Measurements from ENCODE around the gene TMEM184C.

Gene TMEM184C

DNA sequence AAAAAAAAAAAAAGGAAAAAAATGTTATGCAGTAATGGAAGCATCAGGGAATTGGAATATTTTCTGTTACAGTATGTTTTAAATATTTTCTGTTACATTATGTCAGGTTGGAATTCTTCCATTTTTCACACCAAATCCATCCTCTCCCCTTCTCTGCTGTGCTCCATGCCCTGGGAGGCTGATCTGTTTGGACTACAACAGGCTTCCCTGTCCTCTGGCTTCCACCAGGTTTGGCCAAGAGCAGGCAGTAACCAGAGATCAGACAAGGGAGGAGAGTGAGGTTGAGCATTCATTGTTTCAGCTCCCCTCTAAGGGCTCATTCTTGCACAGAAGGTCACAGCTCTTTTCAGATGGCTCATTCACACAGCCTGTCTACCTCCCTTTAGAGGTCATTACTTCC is 11.7 kb upstream of the TMEM184C start:
- no peak for DNase-seq

DNA sequence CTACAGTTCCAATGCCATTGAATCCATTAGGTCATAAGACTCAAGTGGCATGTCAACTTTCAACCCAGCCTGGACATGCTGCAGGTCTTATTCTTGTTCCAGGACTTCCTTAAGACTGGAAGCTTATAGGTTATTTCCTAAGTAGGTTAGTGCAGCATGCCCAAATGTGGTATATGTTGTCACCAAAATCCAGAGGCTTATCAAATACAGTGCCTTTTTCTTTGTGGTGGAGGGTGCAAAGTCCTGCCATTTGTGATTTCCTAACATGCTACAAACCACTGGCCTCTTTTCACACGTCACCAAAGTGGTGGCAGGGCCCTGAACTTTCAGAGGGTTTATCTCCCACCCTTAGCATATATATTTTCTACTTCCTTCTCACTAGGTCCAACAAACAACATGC is 9.7 kb upstream of the TMEM184C start:
- no peak for DNase-seq

DNA sequence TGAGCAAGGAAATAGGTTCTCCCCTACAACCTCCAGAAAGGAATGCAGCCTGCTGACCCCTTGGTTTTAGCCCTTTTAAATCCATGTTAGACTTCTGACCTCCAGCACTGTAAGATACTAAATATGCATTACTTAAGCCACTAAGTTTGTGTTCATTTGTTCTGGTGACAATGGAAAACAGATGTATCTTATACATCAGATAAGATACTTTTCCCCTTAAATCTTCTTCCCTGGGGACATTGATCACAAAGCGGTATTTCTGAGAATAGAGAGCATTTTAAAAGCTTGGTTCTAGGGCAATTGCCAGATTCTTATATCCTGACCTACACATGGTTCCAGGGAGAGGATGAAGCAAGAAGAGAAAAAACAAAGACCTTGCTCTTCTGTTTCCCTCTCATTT is 6.5 kb upstream of the TMEM184C start:
- no peak for DNase-seq

DNA sequence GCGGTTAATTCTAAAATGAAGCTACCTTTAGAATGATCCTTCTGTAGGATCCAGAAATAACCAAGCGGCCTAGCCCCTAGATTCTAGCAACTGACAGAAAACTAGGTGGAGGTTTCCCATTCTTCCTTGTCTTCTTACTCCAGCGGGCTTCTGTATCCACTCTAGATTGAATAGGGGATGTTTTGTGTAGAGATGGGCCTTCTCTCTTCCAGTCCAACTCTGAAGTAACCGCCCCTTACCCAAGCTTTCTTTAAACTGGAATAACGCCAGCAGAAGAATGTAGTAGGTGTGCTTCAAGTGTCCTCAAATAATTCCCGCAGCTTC is 386 bp upstream of the TMEM184C start:
- no peak for DNase-seq

DNA sequence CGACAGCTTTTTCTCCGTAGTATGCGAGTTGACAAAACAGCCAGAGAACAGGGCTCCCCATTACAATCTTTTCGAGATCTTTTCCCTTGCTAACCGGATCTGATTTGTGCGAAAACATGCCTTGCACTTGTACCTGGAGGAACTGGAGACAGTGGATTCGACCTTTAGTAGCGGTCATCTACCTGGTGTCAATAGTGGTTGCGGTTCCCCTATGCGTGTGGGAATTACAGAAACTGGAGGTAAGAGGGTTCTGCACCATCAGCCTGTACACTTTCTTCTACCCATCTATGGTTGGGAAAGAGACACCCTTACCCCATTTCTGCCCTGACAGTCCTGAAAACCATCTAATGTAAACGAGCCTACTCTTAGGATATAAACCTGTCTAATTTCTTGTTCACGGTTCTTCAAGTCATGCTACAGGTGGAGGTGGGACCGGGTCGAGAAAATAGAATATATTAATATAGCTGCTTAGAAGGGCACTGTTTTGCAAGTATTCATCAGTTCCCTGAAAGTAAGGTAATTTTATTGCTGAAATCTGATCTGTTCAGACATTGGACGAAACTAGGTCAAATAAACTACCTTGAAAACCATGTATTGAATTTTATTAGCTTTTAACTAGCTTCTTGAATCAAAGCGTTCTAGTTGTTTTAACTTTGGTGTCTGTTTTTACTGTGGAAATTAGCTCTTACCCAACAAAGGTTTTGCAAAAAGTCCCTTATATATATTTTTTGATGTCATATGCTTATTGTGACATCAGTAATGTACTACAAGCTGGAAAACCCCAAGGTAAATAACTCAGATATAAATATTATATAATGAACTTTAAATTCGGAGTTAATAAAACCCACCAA is 869 bp downstream of the TMEM184C start:
- DNase-seq = no peak

DNA sequence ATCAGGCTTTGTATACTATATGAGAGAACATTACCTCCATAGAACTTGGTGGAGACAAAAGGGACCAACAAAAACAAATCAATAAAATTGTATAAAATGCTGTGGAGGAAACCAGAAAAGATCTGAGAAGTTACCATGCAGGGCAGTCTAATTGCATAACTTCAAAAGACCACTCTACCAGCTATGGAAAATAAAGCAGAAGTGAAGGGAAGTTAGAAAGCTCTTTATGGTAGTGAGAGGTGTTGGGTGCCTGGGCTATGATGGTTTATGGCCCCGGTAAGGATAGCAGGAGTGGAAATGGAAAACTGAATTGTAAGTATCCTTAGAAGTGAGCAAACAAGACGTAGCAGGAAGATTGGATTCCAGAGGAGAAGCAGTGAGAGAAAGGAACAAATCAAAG is 3.1 kb downstream of the TMEM184C start:
- no peak for DNase-seq

DNA sequence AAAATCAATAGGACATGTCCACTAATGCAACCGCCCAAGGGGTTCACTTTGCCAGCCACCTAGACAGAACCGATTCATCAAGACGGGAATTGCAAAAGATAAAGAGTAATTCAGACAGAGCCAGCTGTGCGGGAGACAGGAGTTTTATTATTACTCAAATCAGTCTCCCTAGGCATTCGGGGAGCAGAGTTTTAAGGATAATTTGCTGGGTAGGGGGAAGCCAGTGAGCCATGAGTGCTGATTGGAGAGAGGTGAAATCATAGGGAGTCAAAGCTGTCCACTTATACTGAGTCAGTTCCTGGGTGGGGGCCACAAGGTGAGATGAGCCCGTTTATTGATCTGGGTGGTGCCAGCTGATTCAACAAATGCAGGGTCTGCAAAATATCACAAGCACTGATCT is 8.5 kb downstream of the TMEM184C start:
- no peak for DNase-seq

DNA sequence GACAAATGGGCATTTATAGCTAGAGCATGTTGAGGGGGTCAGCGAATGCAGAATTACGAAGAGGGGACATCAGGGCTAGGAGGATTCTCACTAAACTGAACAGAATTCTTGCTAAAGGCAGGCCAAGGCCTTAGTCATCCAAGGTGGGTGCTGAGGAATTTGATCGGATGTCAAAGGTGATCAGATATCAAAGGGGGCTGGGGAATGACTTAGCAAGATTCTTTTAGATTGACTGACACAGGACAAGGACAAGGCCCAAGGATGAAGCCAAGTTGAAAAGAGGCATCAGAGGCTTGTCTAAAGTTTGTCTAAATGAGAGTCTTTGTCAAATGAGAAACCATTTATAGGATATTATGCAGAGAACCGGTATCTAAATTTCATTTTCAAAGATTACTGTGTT is 9.7 kb downstream of the TMEM184C start:
- DNase-seq = no peak

DNA sequence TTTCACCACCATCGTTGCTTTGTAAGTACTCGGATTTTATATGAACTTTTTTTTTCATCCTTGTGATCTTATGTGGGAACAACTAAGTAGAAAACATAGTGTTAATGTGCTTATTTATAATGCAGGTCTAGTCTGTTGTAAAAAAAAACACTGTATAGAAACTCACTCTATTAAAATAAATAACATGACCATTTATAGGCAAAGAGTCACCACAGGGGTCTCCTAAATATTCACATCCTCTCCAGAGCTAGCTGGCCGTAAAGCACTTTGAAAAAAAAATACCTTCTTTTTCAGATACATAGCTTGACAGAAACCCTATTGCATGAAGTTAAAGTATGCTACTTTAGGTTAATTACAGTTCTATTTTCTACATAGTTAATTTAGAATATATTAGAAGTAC is 11.2 kb downstream of the TMEM184C start:
- DNase-seq = no peak

DNA sequence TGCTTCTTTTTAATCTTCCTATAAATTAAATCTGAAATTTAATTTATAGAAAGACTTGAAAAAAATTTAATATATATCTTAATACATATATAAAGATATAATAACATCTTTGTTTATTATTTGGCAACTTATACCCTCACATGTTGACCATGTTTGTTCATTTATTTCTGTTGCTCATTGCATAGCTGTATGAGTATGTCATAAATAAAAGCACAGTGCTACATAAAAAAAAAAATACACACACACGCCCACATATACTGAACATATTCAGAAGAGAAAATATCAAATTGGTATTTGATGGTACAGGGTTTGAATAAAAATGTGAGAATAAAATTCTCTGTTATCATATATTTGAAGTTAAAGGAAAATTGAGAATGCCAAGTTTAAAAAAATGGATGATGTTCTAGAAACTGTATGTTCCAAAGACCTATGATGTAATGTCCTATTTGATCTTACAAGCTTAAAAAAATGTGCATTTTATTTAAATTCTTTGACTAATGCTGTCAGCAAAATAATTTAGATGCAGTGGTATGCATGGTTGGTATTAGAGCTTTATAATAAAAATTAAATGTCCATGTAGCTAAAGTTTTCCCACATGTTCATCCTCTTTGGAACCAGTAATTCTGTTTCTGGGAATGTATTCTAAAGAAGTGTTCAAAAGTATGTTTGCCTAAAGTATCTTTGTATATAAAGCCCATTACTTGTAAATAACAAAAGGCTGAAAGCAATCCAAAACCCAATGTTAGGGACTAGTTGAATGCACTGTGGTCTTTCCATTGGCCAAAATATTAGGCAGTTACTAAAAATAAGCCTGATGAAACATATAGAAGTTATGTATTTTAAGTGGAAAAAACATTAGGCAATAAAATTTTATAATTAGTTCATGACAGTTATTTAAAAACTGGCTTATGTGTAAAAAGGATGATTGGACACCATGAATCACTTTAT is 12.9 kb downstream of the TMEM184C start:
- no peak for DNase-seq

DNA sequence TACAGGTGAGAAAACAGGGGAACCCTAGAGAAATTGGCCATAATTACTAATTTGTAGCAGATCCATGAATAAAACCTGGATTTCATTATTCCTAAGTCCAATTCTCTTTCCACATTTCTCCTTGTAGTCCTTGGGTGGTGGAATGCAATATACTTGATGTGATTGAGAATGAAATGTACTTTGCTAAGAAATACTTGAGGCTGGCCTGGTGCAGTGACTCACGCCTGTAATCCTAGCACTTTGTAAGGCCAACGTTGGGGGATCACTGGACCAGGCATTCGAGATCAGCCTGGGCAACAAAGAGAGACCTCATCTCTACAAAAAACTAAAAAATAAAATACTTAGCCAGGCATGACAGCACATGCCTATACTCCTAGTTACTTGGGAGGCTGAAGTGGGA is 15.9 kb downstream of the TMEM184C start:
- DNase-seq = no peak

DNA sequence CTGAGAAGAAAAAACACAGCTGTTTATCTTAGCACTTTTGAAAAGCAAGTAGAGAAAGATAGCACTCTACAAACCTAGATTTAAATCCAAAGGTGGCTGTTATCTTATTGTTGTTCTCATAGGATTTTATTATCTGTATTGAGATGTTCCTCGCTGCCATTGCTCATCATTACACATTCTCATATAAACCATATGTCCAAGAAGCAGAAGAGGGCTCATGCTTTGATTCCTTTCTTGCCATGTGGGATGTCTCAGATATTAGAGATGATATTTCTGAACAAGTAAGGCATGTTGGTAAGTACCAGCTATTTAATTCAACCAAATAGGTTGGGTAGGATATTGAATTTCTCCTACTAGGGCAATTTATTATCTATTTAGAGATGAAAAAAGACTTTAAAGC is 16.4 kb downstream of the TMEM184C start:
- DNase-seq = no peak

DNA sequence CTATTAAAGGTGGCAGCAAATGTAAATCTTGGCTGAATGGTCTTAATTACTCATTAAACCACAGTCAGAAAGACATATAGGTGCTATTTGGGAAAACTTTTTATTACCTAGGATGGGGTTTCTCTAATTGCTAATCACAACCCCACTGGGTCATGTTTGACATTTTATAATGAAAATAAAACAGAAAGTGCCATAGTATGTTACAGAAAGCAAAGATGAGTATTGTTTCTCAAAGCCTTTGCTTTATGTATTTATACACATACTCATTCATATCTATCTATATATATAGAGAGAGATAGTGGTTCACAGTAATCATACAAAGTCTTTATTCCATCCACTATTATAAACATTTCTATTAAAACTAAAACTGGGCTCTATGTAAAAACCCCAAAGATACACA is 18.2 kb downstream of the TMEM184C start:
- no peak for DNase-seq

DNA sequence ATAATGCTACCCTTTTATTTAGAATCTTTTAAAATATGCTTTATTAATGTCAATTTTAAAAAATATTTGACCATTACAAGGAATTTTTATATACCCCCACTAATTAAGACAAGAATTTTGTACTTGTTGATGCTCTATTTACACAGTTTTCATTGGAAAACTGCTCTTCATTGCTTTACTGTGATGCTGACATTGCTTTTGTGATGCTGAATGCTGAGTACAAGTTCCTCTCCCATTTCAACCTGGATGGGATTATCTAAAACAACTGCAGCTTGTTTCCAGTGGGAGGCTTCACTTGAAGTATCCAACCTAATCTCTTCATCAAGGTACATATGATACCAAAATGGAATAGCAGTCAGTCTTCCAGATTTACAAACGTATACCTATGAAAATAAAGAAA is 21.2 kb downstream of the TMEM184C start:
- DNase-seq = no peak

DNA sequence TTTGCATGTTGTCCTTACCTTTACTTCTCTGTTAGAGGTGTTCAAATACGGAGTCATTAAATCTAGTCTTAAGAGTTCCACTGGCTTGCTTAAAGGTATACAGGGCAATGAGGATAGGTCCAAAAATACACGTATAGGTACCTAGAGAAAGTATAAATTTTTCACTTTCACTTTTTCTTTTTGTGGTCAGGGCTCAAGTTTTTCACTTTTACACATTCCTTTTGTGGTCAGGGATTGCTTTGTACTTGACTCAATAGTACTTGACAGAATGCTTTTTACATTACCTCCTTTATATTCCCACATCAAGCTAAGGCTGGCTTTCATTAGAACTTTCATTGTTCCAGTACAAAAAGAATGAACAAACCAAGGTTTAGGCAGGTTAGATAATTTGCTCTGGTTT is 21.7 kb downstream of the TMEM184C start:
- no peak for DNase-seq

DNA sequence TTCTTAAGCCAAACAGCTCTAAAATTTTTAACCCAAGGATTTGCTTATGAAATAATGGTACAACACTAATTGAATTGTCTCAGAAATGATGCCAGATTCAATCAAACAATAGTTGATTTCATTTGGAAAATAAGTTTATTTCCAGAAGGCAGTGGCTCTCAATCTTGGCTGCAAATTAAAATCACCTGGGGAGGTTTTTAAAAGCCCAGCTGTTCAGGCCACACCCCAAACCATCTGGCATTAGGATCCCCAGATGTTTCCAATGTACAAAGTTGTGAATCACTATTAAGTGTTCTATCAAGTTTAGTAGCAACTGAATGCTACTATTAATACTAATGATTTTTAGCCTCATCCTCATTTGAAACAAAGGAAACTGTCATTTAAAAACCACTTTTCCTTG is 22.2 kb downstream of the TMEM184C start:
- DNase-seq = no peak

DNA sequence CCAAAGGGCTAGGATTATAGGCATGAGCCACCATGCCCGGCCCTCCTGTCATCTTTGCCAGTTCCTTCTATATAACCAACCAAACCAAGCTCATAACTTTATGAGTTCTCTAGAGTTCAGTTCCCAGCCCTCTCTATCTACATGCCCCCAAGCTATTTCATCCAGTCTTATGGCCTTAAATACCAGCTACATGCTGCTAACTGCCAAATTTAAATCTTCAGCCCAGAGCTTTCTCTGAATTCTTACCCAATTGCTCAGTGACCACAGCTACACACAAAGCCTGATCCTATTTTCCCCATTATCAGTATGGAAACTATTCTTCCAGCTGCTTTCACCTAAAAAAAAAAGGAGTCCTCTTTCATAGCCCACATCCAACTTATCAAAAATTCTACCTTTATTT is 23.1 kb downstream of the TMEM184C start:
- no peak for DNase-seq

DNA sequence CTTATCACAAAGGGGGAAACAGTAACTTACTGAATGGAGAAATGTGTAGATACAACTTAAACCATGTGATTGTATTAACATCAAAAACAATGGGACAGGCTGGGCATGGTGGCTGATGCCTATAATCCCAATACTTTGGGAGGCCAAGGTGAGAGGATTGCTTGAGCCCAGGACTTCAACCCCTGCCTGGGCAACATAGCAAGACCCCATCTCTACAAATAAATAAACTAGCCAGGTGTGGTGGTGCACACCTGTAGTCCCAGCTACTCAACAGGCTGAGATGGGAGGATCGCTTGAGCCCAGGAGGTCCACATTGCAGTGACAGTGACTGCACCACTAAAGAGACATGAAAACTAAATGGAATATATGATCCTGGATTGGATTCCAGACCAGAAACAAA is 26.4 kb downstream of the TMEM184C start:
- DNase-seq = no peak

DNA sequence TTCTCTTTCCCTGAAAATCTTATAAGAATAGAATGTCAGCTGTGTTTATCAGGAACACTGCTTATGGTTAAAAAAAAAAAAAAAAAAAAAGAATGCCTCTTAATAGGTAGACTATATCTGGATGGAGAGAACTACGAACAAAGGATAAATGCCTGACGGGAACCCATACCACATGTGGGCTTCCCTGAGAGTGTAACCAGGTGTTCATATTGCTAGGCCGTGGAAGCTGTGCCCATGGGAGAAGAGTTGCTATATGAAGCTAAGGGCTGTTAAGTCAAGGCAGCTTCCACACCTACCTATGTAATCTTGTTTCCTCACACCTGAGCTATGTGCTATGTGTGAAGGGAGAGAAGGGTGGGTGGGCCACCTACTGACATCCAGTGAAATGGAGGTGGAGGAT is 27.3 kb downstream of the TMEM184C start:
- DNase-seq = no peak

DNA sequence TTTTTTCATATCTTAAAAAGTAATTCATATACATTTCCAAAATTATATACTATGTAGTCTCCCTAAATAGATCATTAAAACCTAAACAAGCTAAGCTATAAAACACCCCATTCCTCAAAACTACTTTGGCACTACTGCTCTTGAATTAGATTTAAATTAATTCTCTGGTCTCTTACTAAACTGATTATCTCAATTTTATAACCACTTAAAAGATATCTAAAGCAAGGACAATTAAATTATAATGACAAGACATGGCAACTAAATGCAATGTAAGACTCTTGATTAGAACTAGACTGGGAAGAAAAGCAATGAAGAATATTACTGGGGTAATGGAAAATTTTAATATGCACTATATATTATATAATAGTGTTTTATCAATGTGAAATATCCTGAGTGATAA is 27.9 kb downstream of the TMEM184C start:
- DNase-seq = no peak

DNA sequence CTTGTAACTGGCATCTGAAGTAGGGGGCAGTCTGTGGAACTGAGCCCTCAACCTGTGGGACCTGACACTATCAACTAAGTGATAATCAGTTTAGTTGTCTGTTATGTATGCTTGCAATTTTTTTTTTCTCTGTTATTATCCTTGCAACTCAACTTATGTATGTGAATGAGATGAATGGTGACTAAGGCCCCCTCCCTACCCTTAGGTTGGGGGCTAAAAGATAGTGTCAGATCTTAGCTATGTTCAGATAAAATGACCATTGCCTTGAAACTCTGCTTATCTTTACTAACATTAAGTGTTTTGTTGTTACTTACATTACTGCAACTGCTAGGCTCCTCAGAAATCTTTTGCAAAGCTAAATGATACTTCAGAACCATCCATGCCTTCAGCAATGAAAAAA is 31.5 kb downstream of the TMEM184C start:
- DNase-seq = no peak

DNA sequence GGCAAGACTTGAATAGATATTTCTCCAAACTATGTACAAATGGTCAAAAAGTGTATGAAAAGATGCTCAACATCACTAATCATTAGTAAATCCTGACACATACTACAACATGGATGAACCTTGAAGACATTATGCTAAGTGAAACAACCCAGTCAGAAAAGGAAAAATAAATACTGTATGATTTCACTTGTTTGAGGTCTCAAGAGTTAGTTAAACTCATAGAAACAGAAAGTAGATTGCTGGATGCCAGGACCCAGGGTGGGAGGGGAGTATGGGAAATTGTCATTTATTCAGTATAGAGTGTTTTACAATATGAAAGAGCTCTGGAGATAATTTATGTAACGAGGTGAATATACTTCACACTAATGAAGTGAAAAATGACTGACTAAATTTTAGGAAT is 34.4 kb downstream of the TMEM184C start:
- DNase-seq = no peak

DNA sequence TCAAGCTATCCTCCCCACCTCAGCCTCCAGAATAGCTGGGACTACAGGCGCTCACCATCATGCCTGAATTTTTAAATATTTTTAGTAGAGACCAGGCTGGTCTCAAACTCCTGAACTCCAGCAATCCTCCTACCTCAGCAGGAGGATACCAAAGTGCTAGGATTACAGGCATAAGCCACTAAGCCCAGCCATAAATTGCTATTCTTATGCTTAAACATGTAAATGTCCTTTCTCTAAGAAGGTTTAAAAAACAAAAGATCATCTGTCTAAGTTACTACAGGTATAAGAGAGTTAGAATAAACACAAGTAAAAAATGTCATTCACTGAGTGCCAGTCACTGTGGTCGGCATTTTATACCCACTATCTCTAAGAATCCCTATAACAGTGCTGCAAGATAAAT is 38.4 kb downstream of the TMEM184C start:
- DNase-seq = no peak

DNA sequence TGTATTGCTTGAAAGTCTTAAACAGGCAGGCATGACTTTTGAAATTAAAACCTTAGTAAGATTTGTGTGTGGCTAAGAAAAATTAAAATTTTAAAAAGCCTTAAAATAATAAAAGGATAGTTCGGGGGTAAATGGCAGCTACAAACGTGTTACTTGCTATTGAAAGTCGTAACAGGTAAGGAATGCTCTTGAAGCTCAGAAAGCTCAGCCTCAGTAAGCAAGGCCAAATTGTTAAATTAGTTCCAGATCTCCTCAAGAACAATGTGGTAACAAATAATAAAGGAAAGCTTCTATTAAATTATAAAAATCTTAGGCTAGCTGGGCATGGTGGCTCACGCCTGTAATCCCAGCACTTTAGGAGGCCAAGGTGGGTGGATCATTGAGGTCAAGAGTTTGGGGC is 41.3 kb downstream of the TMEM184C start:
- DNase-seq = no peak
